ENCODE results near the gene NALCN.
A peak's percentile ranks its signal among the peaks of the same experiment; 100 is the strongest.
"Not testable (repeated sequence)": the region's sequence is repeated elsewhere in the genome, so short reads cannot be mapped to it uniquely, and the experiment has no call there.

Gene NALCN

DNA sequence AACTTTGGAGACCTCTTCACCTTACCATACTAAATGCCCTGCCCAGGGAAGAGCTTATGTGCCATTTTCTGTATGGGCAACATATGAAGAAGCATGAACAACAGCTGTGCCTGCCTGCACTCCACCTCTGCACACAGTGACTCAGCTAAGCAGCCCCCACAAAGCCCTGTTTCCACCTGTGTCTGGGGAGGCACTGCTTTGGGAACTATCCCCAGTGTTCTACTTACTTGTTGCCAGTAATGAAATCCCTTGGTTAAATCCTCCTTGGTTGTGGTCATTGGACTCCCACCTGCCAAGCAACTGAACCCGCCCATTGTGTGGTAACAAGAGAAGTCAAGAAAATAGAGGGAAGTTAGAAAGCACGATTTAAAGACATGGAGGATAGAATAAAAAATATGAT lies 84.6 kb downstream of the NALCN start:
- FAIRE-seq, result no peak

- FAIRE-seq, result peak; percentile 97
Observed at GRCh38 chr13:101327871-101328270, 88.4 kb downstream of the NALCN start.

GRCh38 chr13:101326710-101327109 lies 89.6 kb downstream of the NALCN start:
- no peak for FAIRE-seq

- no peak for FAIRE-seq
Observed at GRCh38 chr13:101325423-101325822, 90.9 kb downstream of the NALCN start.

- no peak for FAIRE-seq
Observed at GRCh38 chr13:101323601-101324000, 92.7 kb downstream of the NALCN start.

DNA sequence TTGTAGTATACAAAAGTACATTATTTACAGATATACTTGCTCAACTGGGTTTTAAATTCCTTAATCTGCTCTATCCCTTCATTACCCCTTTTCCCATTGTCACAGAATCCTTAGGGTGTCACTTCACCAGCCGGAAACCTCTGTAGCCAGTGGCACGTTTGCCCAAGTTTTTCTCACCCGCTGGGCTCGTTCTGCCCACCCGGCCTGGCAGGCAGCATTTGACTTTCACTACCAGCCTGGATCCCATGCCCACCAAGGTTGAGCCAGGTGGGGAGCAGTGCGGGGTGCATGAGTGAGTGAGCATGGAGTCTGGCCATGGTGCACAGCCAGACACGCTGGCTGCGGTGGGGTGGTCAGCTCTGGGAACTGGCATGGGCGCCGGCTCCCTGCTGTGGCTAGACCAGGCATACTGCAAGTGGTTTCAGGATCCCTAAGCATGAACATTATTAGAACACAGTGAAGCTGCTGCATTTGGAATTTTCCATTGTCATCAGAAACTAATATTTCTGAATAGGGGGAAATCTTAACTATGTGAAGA lies 98.3 kb downstream of the NALCN start:
- FAIRE-seq, result no peak

- FAIRE-seq, result not testable (repeated sequence)
Observed at GRCh38 chr13:101313479-101313878, 102.8 kb downstream of the NALCN start.

DNA sequence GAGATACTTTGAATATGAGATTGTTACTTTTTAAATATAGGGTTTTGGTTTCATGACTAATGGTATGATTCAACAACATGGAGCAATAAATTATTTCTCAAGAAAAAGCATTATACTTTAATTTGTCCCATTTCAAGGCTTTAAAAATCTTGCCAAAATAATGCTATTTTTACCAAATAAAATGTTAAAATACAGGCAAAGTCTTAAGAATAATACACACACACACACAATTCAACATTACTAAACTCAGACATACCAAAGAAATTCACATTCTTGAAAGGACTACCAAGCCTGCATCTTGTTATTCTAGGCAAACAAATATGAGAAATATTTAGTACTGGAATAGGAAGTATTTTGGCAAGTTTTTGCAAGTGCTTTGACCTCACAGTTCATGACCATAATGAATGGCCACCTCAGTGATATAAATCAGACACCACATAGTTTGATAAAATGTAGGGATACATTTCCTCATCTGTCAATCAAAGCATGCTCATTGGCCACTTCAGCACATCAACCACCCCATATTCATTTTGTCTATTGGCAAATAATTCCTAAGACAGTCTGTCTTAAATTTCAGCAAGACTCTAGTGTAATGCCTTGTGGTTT lies 107.2 kb downstream of the NALCN start:
- peak; percentile 80 for FAIRE-seq

- no peak for FAIRE-seq
Observed at GRCh38 chr13:101308247-101309013, 107.9 kb downstream of the NALCN start.

GRCh38 chr13:101307181-101307701 lies 109.1 kb downstream of the NALCN start:
- no peak for FAIRE-seq

DNA sequence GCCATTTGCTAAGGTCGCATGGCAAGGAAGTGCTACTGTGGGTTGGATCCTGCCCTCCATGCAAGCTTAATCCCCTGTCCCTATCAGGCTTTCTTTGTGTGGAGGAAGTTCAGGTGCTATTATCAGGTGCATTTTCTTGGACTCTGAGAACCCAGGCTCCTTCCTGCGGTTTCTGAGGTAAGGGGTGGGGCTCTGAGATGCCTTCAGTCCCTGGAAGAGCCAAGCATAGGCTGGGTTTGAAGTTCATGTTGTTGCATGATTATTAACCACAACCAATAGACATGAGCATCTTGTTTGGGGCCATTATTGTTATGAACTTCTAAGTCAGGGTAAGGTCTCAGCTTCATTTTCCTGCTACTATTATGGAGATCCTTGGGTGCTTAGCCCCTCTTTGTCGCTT lies 109.5 kb downstream of the NALCN start:
- no peak for FAIRE-seq

GRCh38 chr13:101305981-101306411 lies 110.3 kb downstream of the NALCN start:
- FAIRE-seq, result no peak

DNA sequence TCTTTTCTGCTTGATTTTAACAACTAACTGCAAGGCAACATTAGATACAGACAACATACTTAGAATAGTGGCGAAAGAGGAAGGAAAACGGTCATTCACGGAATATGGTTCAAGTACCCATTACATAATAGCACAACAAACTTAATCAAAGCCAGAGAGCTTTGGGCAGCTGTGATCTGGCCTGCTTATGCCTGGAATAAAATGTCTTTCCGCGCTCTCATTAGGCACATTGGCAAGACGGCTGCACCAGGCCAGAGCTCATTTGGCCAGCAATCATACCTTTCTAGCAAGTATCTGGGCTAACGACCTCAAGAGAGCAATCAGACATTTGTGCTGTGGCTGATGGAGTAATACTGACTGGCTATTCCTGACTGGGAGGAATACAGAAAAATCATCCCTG lies 112.8 kb downstream of the NALCN start:
- FAIRE-seq, result no peak

DNA sequence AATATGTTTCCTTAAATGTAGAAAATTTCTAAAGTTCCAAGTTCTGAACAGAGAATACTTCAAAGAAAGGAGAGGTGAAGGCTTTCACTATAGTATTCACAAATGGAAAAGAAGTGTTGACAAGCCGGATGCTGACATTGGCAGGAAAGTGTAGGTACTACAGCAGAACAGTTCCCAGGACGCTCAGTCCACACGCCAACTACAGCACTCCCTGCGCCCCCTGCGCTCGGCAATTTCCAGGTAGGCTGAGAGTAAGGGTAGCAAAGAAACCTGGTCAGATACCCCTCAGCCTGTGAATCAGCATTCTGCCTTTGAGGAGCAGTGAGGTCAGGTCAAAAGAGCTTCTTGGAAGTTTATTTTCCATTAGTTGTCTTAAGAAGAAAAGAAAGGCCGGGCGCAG lies 115.3 kb downstream of the NALCN start:
- no peak for FAIRE-seq

GRCh38 chr13:101300531-101300930 lies 115.8 kb downstream of the NALCN start:
- no peak for FAIRE-seq

GRCh38 chr13:101298517-101298916 lies 117.8 kb downstream of the NALCN start:
- no peak for FAIRE-seq

DNA sequence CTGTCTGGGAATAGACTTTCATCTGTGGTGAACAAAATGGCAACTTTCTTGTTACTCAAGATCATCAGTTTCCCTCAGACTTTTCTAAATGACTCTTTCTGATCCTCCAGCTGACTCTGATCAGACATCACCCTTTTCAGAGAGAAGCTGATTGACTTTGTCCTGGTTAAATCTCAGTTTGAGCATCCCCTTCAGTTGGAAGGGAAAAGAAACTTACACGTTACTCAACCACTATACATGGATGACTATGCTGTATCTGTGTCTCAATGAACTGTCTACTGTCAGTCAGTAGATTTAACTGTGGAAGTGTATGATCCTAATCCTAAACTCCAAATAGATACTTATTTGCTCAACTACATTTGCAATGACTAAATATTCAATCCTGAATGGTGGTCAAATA lies 118.5 kb downstream of the NALCN start:
- no peak for FAIRE-seq

DNA sequence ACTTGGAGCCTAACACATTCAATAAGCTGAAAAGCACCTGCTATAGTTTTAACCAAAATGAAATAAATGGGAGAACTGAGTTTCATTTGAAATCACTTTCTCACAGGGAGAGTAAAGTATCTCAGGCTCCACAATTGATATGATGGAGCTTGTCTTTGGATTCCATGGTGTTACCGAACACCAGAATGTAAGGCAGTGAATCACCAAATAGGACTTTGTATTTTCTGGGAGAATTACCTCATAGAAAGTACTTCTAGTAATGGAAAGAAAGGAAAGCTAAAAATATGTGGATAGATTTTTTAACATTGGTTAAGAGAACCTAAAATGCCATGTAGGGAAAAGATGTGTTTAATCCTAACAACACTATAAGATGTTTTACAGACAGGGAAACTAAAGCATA lies 123.6 kb downstream of the NALCN start:
- FAIRE-seq, result no peak

DNA sequence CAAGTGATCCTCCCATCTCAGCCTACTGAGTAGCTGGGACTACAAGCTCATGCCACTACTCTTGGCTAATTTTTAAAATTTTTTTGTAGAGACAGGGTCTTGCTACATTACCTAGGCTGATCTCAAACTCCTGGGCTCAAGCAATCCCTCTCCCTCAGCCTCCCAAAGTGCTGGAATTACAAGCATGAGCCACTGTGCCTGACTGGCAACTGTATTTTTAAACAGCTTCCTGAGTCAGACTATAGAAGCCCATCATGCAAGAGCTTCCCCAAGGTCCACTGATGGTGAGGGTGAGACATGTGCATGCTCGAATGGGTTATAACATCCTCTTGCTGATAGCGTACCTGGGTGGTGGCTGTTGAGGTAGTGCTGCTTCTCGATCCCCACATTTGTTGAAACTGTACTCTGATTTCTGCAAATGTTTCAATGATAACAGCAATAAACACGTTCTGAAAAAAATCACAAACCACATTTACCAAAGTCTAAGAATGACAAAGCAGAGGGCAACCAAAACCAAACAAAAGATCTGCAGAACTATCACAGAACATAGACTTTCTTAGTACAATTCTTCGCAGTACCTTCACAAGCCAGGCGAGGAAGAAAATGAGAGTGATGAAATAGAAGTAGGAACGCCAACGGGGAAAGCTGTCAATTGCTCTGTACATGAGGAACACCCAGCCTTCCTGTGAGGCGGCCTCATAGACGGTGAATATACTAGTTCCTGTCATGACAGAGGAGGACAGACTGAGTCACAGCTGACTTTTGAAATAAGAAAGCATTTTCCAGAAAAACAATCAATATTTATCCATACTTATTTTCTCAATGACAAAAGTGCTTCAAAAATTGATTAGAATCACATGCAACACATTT lies 124.4 kb downstream of the NALCN start:
- FAIRE-seq, result no peak

GRCh38 chr13:101291206-101291605 lies 125.1 kb downstream of the NALCN start:
- no peak for FAIRE-seq

DNA sequence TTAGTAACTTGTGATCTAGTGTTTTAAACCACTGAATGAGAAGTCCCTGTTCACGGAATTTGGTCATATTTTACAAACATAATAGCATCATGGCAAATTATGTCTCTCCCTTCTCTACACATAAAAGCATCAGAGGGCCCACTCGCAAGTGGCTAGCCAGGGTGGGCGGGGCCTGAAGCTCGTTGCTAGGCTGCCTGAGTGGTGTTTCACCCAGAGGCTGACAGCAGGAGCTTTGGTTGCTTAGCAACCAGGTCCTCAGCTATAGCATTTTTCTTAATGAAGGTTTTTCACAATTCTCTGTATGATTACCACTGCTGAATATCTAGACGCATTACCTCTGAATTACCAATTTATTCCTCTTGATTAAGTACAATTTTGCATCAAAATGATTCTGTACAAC lies 126.5 kb downstream of the NALCN start:
- no peak for FAIRE-seq

GRCh38 chr13:101283782-101284181 lies 132.5 kb downstream of the NALCN start:
- no peak for FAIRE-seq

DNA sequence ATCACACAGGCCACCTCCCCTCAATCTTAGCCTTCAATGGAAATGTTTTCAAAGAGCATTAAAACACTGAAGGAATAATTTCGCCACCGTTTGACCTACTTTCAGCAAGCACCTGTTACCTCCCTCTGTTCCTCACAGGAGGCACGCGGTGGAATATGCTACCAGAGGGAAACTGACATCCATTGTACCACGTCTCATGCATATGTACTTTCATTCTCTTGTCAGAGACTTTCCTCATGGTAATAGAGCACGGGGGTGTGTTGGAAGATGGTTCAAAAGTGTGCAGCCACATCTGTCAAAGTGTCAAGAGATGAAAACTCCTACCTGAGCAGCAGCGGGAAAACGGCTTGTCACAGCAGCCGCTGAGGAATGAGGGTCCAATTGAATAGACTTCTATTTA lies 143.4 kb downstream of the NALCN start:
- FAIRE-seq, result no peak

All from endometrium (tissue), 2 donors.